Stimulated activated CD4-positive, alpha-beta T cell treated with anti-CD3 and anti-CD28 coated beads, Interleukin-1b, Interleukin-23, amount 100 ng/mL, for 48 hours (primary cell): ENCODE data around the gene RRP36.
"Not testable (repeated sequence)": the region's sequence is repeated elsewhere in the genome, so short reads cannot be mapped to it uniquely, and the experiment has no call there.

Source experiments
- DNase-seq: peaks from one replicate; pipeline ENCODE4 v3.0.0-alpha.2; 2020

The RRP36 gene, protein sequence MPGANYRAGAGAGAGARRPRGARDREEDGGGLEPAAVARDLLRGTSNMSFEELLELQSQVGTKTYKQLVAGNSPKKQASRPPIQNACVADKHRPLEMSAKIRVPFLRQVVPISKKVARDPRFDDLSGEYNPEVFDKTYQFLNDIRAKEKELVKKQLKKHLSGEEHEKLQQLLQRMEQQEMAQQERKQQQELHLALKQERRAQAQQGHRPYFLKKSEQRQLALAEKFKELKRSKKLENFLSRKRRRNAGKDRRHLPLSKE

DNA sequence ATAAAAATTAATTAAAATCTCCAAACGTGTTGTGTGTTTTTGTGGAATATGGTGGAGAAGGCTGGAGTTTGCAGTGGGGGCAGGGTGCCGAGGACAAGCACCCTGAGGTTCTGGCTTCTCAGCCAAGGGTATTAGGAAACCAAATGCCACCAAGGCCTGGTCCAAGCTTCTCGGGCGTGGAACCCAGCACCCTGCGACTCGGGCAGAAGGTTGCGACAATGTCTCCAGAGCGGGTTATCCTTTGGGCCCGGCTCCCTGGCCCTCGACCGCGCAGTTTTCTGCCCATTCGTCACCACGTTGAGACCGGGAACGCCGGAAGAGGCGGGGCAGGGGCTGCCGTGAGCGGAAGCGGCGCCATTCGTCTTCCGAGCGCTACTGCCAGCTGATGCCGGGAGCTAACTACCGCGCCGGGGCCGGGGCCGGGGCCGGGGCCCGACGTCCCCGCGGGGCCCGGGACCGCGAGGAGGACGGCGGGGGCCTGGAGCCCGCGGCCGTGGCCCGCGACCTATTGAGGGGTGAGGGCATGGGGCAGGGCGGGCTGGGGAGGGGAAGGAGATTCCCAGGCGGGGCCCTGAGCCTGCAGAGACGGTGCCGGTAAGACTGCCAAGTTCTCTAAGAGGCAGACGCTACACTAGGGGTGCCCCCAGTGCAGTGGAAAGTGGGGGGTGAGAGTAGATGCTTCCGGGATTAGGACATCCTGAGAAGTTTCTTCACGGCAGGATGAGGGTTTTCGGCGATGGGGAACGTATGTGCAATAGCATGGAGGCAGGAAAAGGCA lies at the start of gene RRP36:
Gene RRP36, plus strand, starts transcription at position 354 of the 778 bp plus-strand sequence. Its CDS starts 32 bp downstream, at position 386.
- DNase-seq: peak; percentile 65

DNA sequence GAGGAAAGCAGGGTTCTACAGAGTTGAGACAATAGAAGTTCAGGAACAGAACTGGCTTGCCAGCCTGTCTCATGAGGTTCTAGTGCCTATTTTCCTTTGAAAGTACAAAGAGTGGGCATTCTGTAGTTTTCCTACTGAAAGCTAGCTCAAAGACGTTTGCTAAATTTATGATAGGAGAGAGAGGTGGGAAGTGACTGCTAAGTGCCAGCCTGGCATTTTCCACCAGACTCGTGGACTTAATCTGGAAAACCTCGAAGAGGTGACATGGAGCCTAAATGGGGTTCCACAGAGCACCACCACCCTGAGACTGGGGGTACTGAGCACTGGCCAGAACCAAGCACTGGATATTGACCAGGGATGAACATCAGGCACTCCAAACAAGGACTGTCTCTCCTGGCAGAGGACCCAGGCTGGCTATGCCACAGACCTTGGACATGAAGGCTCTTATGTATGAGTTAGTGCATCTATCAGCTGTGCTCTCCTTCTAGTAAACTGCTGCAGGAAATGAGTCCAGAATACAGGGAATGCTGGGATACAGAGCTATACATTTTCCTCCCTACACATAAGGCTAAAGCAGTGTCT lies 49.6 kb upstream of the RRP36 start:
- DNase-seq: no peak

DNA sequence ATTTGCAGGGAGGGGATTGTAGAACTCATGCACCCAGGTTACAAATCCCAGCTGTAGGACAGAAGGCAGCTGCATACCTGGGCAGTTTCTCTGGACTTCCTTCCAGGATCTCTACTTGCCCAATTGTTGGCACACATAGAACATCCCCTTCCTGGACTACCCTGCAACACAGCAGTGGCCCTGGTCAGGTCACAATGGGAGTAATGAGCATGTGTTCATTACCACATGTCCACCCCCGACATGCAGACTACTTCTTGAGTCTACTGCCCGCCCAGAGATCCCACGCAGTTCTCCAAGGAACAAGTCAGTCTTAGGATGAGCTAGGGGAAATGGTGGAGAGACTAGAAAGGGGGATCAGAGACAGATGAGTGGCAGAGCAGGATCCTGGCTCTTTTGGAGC lies 47.5 kb upstream of the RRP36 start:
- no peak for DNase-seq

DNA sequence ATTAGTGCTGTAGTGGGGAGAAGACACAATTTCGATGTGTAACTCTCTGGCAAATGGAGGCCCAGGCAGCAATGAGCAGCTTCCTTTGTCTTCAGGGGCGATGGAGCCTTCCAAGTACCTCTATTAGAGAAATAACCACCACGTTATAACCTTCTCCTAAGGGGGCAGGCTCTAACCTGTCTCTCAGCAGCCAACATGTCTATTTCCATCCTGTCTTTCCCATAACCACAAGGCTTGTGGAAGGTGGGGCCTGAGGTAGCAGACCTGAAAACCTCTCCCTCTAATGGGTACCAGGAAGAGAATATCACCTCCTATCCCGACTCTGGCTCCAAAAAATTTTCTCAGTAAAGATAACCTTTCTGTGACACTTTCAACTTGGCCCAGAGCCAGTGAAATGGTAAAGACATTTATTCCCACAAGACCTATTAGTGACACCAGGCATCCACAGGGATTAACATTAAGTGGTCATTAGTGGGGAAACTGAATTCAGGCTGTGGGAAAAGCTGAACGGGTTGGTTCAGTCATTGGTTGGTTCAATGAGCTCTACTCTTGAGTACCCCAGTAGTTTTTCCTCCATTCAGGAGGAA lies 46.4 kb upstream of the RRP36 start:
- DNase-seq: no peak

DNA sequence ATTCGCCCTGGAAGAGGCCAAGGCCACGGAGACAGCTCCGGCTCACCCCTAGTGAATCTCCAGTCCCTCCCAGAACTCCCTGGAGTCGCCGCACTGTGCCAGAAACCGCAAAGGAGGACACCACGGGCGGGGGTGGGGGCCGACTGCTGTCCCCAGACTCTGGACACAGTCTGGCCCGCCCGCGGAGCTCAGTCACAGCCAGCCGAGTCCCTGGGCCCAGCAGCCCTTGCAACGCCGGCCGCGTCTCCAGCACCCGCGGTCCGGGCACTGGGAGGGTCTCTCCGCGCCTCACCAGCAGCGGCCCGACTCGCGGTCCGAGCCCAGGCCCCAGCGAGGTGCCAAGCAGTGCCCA lies 43.0 kb upstream of the RRP36 start:
- DNase-seq: no peak

DNA sequence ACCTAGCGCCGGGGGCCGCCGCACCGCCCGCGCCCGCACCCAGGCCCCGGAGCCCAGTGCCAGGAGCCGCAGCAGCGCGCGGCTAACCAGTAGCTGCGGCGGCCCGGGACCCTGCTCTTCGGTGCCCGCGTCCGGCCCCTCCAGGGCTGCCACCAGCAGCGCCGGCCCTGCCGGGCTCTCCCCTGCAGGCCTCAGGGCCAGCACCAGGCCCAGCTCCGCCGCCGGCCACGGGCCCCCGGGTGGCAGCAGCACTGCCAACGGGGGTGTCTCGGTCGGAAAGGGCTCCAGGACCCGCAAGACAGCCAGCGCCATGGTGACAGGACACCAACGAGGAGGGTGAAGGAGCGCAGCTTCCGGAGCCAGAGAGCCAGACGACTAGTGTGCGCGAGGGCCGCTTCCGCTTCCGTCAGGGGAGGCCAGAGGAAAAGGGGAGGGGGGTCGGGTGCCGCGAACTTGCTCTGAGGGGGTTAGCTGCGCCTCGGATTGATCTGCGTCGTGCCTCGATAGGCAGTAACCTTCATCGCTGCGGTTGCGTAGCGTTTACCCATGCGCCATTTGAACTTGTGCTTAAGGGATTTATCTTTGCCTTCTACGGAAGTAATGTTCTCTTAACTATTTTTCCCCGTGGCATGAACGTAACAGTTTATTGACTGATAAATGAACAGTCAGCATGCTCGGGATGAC lies 42.4 kb upstream of the RRP36 start, which contains the start of gene PEX6:
Gene PEX6, minus strand, starts transcription at position 343 of the 684 bp plus-strand sequence. Its CDS starts 31 bp downstream, at position 312.
- peak; percentile 94 for DNase-seq

DNA sequence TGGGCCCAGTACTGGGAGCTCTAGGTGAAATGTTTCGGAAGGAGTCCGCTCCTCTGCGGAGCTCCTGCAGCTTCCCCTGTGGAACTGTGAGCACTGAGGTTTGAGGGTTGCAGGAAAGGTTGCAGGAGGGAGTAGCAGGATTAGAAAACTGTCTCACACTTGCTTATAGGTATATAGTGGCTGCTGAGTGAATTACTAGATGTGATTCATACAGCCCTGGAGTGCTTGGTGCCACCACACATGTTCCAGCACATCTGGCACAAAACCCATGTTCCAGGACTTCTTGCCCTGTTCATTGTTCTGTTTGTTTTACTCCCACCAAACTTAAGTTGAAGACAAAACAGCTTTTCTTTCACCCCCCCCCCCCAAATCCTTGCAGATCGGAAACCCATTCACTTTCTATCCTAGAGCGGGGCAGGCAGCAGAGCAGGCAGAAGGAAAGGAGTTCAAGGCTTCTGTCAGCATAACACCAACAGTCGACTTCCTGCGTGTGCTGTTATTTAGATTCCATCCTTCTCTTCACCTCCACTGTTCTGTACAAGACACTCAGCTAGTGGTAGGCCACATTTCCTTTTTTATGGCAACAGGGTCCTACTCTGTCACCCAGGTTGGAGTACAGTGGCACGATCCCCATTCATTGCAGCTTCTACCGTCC lies 41.8 kb upstream of the RRP36 start:
- no peak for DNase-seq

DNA sequence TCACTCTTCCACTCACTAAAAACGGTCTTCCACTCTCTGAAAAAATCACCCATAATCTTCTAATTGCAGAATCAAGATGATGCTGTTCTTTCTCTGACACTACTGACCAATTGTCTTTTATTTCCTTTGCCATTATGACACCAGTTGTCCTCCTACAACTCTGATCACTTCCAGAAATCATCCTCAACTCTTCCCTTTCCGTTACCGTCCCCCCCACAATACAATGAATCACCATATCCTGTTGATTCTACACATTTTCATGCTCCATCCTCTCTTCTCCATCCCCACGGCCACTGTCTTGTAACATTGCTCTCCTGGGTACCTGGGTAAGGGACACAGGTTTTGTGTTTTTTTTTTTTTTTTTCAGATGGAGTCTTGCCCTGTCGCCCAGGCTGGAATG lies 39.6 kb upstream of the RRP36 start:
- no peak for DNase-seq

DNA sequence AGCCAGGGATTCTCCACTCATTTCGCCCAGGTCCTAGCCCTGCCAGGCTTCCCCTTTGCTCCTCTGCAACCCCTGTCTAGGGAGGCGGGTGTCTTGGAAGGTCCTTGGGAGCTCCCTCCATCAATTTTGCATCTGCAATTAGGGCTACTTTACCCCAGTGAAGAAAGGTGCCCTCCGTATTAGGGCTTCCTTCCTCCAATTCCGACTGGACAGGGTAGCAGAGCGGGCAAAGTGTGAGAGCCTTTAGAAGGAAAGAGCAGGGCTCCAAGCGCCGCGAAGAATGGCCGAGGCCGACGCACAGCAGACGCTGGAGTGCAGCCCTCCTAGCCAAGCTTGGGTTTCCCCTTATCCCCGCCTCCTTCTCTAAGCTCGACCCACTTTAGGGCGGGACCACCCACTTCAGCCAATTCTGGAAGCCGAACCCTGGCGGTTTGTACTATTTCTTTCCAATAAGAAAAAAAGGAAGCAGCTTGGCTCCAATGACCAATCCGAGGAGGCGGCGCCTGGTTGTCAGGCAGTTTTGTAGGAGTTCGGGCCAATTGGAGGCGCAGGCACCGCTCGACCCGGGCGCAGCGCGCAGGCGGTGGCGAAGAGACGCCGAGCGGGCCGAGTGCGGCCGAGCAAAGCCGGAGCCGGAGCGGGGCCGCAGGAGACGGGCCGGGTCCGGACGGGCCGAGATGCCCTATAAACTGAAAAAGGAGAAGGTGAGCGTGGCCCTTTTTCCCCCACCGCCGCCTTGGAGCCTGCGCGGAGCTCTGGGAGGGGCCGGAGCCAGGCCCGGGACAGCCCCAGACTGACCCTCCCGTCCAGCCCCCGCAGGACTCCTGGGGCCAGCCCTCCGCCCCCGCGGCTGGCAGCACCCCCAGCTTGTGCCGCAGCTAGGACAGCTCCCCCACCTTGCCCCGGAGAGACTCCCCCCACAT lies 37.2 kb upstream of the RRP36 start, which contains the start of gene PPP2R5D:
Gene PPP2R5D, plus strand, starts transcription at position 570 of the 923 bp plus-strand sequence. Its CDS starts 108 bp downstream, at position 678.
- DNase-seq: peak; percentile 98

DNA sequence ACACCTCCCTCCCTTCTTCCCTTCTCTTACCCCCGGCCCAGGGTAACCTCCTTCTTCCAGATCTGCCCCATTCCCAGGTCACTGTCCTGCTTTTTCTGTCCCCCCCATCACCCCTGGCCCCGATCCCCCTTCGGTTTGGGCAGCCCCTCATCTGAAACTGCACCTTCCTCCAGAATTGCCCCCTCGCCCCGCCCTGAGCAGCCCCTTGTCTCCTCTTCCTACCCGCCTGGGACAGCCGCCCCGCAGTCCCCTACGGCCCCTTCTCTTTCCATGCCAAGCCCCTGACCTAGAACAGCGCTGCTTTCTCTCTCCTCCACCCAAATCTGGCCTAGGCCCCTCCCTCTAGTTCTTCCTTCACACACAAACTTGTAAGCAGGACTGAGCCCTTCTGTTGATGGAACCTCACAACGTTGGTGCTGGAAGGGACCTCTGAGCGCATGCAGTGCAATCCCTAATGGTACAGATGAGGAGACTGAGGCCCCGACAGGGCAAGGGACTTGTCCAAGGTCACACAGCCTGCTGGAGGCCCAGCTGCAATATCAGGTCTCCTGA lies 36.4 kb upstream of the RRP36 start:
- no peak for DNase-seq

DNA sequence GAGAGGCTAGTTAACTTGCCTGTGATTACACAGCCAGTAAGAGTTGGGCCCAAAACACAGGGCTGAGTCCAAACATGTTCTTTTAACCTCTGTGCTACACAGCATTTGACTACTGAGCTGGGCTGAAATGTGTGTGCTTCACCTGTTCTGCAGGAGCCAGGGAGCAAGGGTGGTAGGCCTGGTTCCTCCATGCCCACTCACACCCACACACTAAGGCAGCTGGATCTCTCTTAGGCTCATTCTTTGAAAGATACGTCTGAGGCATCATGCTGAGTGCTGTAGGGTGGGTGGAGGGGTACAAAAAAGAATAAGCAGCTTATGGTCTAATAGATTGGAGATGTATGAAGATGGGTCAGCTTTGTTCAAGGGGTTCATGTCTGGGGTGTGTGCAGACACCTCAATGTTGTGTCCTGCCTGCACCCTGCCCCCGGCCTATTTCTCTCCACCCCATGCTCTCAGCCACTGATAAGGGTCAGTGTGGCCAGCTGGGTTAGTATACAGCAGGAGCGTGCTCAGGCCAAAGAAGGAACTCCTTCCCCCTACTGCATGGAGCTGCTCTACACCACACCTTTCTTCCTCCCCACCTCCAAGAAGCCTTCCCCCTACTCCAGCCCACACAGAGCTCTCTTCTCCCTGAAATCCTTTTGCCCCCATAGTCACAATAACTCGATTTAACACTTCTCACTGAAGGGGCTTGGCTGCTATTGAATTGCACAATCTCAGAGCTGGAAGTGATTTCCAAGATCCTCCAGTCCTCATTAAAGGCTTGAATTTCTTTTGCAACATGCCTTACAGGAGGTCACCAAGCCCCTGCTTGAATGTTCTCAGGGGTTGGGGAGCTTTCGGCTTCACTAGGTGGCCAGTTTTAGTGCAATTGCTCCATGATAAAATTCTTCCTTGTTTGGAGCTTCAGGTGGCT lies 33.6 kb upstream of the RRP36 start:
- no peak for DNase-seq

DNA sequence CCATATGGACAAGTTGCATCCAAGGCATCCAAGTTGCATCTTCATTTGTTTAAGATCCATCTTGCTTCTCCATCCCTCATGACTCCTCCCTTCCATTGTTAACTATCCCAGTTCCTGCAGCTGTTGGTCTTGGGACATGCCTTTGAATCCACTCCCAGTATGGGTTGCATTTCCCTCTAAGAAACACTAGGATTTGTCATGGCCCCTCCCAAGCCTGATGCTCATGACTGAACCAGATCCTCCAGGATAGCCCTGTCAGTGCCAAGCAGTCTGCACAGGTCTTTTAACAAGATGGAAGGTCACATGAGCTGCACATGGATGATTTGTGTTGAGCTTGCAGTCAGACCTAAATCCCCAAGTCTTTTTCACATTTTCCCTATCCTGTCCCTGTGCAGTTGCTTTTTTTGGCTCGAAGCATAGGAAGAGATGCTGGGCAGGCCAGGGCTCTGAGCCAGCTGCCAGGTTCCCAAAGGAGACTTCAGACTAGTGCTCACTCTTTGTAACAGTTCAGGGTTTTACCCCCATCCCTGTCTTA lies 32.9 kb upstream of the RRP36 start:
- no peak for DNase-seq

DNA sequence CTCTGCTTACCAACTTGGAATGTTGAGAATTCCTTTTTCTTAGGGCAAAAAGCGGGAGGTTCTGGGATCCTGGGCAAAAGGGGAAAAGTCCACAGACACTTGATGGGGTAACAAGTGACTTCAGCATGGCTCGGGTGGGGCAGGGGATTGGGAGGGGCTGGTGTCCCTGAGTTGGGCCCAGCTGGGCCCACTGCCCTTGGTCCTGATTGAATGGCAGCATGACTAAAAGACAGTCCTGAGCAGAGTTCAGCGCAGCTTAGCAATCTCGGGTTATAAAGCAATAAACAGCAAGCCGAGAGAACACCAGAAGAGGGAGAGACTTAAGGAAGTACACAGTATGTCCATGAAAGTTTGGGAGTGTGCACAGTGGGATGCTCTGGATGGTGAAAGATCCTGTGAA lies 31.5 kb upstream of the RRP36 start:
- no peak for DNase-seq

DNA sequence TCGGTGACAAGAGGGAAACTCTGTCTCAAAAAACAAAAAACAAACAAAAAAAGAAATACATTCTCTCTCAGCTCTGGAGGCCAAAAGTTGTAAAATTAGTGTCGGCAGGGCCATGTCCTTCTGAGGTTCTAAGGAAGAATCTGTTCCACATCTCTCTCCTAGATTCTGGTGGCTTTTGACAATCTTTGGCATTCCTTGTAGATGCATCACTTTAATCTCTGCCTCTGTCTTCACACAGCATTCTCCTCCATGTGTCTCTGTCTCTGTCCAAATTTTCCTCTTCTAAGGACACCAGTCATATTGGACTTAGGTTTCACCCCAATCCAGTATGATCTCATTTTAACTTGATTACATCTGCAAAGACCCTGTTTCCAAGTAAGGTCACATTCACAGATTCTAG lies 28.0 kb upstream of the RRP36 start:
- no peak for DNase-seq

DNA sequence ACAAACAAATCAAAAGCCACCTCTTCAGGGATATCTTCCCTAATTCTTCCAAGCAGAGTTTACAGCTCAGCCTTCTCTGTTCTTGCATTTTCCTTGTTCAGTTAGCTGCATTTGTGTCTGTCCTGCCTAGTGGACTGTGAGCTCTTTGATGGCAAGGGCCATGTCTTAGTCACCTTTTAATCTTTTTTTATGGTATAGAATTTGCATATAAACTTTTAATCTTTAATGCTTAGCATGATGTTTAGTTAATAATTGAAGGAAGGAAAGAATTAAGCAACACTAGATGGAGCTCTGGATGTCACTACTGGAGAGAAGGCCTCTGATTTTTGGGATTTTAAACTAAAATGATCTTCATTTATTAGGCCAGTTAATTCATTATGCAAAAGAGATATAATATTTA lies 24.9 kb upstream of the RRP36 start:
- DNase-seq: no peak

DNA sequence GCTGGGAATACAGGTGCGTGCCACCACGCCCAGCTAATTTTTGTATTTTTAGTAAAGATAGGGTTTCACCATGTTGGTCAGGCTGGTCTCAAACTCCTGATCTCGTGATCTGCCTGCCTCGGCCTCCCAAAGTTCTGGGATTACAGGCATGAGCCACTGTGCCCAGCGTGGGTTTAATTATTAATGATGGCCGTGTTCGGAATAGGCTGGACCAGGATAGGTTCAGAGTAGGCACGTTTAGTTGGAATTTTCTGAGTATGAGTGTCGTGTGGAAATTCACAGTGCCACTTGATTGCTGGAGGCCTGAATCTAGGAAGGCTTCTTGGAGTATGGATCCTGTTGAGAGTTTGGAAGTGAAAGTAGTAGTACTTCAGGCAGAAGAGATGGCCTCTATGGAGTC lies 23.2 kb upstream of the RRP36 start:
- DNase-seq: not testable (repeated sequence)

DNA sequence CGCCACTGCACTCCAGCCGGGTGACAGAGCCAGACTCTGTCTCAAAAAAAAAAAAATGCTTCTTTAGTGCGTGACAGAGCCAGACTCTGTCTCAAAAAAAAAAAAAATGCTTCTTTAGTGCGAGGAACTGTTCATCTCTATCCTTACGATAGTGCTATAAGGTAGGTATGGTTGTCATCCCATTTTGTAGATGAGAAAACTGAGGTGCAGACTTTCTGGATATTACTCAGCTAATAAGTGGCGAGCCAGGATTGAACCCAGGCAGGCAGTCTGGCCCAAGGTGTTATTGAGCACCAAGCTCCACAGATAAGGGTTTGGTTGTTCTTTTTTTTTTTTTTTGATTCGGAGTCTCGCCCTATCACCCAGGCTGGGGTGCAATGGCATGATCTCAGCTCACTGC lies 19.6 kb upstream of the RRP36 start:
- no peak for DNase-seq

DNA sequence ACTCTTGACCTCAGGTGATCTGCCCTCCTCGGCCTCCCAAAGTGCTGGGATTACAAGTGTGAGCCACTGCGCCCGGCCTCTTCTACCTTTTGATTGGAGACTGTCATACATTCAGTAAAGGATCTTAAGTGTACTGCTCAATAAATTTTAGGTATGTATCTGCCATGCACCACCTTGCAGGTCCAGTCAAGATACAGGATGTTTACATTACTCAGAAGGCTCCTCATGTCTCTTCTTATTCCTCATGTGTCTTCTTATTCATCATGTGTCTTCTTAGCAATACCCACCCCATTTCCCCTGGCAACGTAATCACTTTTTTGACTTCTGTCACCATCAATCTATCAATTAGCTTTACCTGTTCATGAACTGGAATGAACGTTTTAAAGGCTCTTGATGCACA lies 15.6 kb upstream of the RRP36 start:
- no peak for DNase-seq

DNA sequence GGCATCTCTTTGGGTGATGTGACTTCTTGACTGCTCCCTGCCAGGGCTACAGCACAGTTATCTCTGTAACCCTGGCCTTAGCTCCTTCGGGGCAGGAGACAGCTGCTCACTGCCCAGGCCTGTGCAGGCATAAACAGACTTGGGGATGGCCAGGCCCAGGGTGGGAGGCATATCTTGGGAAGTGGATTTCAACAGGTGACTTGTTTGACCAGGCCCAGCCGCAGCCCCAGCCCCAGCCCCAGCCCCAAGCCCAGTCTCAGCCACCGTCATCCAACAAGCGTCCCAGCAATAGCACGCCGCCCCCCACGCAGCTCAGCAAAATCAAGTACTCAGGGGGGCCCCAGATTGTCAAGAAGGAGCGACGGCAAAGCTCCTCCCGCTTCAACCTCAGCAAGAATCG lies 15.2 kb upstream of the RRP36 start:
- DNase-seq: no peak

DNA sequence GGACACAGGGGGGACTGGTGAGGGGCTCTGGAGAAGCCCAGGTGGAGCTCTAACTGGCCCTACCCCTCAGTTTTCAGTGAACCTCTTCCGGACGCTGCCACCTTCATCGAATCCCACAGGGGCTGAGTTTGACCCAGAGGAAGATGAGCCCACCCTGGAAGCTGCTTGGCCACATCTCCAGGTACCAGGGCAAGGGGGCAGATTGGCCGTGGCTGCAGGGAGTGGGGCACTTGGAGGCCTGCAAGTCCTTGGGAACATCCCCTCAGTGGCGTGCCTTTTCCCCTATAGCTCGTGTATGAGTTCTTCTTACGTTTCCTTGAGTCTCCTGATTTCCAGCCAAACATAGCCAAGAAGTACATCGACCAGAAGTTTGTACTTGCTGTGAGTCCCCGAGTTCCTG lies 14.3 kb upstream of the RRP36 start:
- DNase-seq: no peak
